ENCODE results near the gene QKI.

QKI gene

DNA sequence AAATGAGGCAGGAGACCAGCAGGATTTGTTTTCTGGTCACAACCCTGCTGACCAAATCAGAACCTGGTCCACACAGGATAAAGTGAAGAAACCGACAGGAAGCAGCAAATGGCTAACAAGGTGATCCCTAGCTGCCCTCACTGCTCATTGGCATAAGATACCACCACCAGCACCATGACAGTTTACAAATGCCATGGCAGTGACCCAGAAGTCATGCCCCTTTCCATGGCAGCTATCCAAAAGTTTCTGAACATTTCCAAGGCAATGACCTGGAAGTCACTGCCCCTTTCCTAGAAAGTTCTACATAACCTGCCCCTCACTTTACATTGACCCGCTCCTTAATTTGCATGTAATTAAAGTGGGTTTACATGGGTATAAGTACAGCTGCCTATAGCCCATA, 185.2 kb downstream of the QKI start:
- DNase-seq (ENCODE audit: low read depth): no peak
- H3K4me3 ChIP-seq (ENCODE audit: low read depth, low read length): no peak overlapping the region
- TF ChIP-seq, protein P1, sequence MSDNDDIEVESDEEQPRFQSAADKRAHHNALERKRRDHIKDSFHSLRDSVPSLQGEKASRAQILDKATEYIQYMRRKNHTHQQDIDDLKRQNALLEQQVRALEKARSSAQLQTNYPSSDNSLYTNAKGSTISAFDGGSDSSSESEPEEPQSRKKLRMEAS (IDR thresholded peaks at IDR 0.05; ENCODE audit: low read depth, low read length): no peak
- TF ChIP-seq POLR2A (IDR thresholded peaks at IDR 0.05; ENCODE audit: extremely low read depth, insufficient read length) (no peak), MYC (IDR thresholded peaks at IDR 0.05; ENCODE audit: low read depth, low read length) (no peak)
- TF ChIP-seq, protein P2, sequence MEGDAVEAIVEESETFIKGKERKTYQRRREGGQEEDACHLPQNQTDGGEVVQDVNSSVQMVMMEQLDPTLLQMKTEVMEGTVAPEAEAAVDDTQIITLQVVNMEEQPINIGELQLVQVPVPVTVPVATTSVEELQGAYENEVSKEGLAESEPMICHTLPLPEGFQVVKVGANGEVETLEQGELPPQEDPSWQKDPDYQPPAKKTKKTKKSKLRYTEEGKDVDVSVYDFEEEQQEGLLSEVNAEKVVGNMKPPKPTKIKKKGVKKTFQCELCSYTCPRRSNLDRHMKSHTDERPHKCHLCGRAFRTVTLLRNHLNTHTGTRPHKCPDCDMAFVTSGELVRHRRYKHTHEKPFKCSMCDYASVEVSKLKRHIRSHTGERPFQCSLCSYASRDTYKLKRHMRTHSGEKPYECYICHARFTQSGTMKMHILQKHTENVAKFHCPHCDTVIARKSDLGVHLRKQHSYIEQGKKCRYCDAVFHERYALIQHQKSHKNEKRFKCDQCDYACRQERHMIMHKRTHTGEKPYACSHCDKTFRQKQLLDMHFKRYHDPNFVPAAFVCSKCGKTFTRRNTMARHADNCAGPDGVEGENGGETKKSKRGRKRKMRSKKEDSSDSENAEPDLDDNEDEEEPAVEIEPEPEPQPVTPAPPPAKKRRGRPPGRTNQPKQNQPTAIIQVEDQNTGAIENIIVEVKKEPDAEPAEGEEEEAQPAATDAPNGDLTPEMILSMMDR (IDR thresholded peaks at IDR 0.05; ENCODE audit: low read depth, low read length): no peak

DNA sequence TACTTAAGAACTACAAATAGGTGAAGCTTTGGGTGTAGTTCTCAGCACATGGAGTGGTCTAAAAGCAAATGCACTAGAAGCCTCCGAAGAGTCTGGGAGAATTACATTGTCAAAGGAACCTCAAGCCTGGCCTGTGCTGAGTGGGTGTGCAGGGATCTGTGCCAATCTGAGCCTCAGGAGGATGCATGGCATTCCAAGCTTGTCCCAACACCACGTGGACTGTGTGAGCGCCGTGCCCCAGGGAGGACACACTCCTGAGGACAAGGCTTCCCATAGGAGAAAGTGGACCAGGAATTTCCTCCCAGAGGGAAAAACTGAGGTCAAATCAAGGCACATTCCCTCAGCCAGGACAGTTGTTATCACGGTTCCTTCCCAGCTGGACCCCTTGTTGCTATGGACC, 185.8 kb downstream of the QKI start:
- H3K4me3 ChIP-seq (ENCODE audit: low read depth, low read length): no peak overlapping the region
- no peak for DNase-seq (ENCODE audit: low read depth)
- TF ChIP-seq, protein P2 (IDR thresholded peaks at IDR 0.05; ENCODE audit: low read depth, low read length): no peak
- TF ChIP-seq POLR2A (IDR thresholded peaks at IDR 0.05; ENCODE audit: extremely low read depth, insufficient read length) (no peak), MYC (IDR thresholded peaks at IDR 0.05; ENCODE audit: low read depth, low read length) (no peak)
- TF ChIP-seq, protein P1 (IDR thresholded peaks at IDR 0.05; ENCODE audit: low read depth, low read length): no peak

DNA sequence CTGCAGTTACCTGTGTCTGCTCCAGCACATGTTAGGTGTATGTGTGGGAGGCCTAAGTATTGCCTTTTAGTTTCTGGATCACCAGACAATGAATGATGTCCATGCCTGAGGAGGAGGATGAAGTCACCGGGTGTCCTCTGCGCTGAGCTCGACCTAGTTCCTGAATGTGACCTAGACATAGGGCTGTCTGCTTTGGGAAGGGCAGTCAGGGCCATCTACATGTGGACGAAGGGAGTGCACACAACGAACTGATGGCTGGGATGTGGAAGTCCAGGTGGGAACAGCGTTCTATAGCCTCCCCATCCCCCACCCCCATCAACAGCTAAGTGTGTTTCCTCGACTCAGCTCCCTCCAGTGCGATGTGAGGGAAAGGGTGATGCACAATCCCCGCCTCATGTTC, 186.3 kb downstream of the QKI start:
- no peak for TF ChIP-seq POLR2A (IDR thresholded peaks at IDR 0.05; ENCODE audit: extremely low read depth, insufficient read length)
- no peak for TF ChIP-seq MYC (IDR thresholded peaks at IDR 0.05; ENCODE audit: low read depth, low read length)
- TF ChIP-seq, protein P1 (IDR thresholded peaks at IDR 0.05; ENCODE audit: low read depth, low read length): no peak
- TF ChIP-seq, protein P2 (IDR thresholded peaks at IDR 0.05; ENCODE audit: low read depth, low read length): no peak
- no peak for DNase-seq (ENCODE audit: low read depth)

GRCh38 chr6:163602851-163603250, 188.3 kb downstream of the QKI start:
- DNase-seq (ENCODE audit: low read depth): no peak
- H3K4me3 ChIP-seq (ENCODE audit: low read depth, low read length): no peak overlapping the region
- no peak for TF ChIP-seq POLR2A (IDR thresholded peaks at IDR 0.05; ENCODE audit: extremely low read depth, insufficient read length)
- TF ChIP-seq, protein P2 (IDR thresholded peaks at IDR 0.05; ENCODE audit: low read depth, low read length): no peak
- no peak for TF ChIP-seq MYC (IDR thresholded peaks at IDR 0.05; ENCODE audit: low read depth, low read length)
- TF ChIP-seq, protein P1 (IDR thresholded peaks at IDR 0.05; ENCODE audit: low read depth, low read length): no peak

More for the DNA sequence above, 186.3 kb downstream of the QKI start:
- H3K4me3 ChIP-seq (ENCODE audit: low read depth, low read length): no peak overlapping the region

DNA sequence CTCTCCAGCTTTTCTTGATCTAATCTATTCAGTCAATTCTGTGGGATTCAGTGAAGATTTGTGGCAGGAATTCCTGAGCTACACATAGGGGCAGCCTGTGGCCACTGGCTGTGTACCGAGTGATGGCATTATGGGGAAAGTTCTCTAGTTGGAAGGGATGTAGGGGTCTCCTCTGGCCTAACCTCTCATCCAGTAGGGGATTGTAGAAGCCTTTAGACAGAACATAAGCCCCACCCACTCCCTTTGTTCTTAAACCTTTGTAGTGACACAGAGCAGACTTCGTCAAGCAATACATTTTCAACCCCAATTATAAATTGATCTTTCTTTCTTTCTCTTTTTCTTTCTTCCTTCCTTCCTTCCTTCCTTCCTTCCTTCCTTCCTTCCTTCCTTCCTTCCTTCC, 188.9 kb downstream of the QKI start:
- TF ChIP-seq, protein P2 (IDR thresholded peaks at IDR 0.05; ENCODE audit: low read depth, low read length): no peak
- TF ChIP-seq MYC (IDR thresholded peaks at IDR 0.05; ENCODE audit: low read depth, low read length) (no peak), POLR2A (IDR thresholded peaks at IDR 0.05; ENCODE audit: extremely low read depth, insufficient read length) (no peak)
- TF ChIP-seq, protein P1 (IDR thresholded peaks at IDR 0.05; ENCODE audit: low read depth, low read length): no peak
- no peak overlapping the region for H3K4me3 ChIP-seq (ENCODE audit: low read depth, low read length)
- no peak for DNase-seq (ENCODE audit: low read depth)
